SIG-M5 treated with dmso at 0.1 percent for 504 hours (cell line): Measurements from ENCODE around the gene SLC23A2.
"Not testable (repeated sequence)": the region's sequence is repeated elsewhere in the genome, so short reads cannot be mapped to it uniquely, and the experiment has no call there.

ENCODE experiments used
- DNase-seq: peaks from one replicate; lab custom pipeline; 2025; ENCODE audit not compliant: unreplicated experiment; lab: John Stamatoyannopoulos, UW

The SLC23A2 gene

GRCh38 chr20:4936851-4937406 is 64.4 kb downstream of the SLC23A2 start:
- no peak for DNase-seq

GRCh38 chr20:4936392-4936850 is 64.9 kb downstream of the SLC23A2 start:
- DNase-seq = no peak

GRCh38 chr20:4932061-4932460 is 69.2 kb downstream of the SLC23A2 start:
- no peak for DNase-seq

- peak; percentile 78 for DNase-seq
Measured at GRCh38 chr20:4929686-4930397, 71.5 kb downstream of the SLC23A2 start.

GRCh38 chr20:4926531-4927156 is 74.7 kb downstream of the SLC23A2 start:
- DNase-seq = no peak

- no peak for DNase-seq
Measured at GRCh38 chr20:4925842-4926530, 75.3 kb downstream of the SLC23A2 start.

- DNase-seq = no peak
Measured at GRCh38 chr20:4924446-4924845, 76.9 kb downstream of the SLC23A2 start.

- DNase-seq = no peak
Measured at GRCh38 chr20:4924032-4924431, 77.3 kb downstream of the SLC23A2 start.

- no peak for DNase-seq
Measured at GRCh38 chr20:4922186-4922585, 79.1 kb downstream of the SLC23A2 start.

- not testable (repeated sequence) for DNase-seq
Measured at GRCh38 chr20:4921271-4921670, 80.0 kb downstream of the SLC23A2 start.

- DNase-seq = no peak
Measured at GRCh38 chr20:4920655-4921054, 80.7 kb downstream of the SLC23A2 start.

GRCh38 chr20:4920131-4920530 is 81.2 kb downstream of the SLC23A2 start:
- DNase-seq = no peak

GRCh38 chr20:4919047-4919704 is 82.1 kb downstream of the SLC23A2 start:
- no peak for DNase-seq

- no peak for DNase-seq
Measured at GRCh38 chr20:4918473-4918872, 82.8 kb downstream of the SLC23A2 start.

GRCh38 chr20:4916971-4917881 is 84.1 kb downstream of the SLC23A2 start:
- DNase-seq = no peak

GRCh38 chr20:4913147-4913546 is 88.2 kb downstream of the SLC23A2 start:
- no peak for DNase-seq

- DNase-seq = no peak
Measured at GRCh38 chr20:4912380-4913142, 88.7 kb downstream of the SLC23A2 start.

GRCh38 chr20:4910951-4911350 is 90.4 kb downstream of the SLC23A2 start:
- DNase-seq = no peak

GRCh38 chr20:4905613-4906012 is 95.7 kb downstream of the SLC23A2 start:
- DNase-seq = no peak
